OCI-LY1 (cell line): ENCODE results near the gene MFRP.

Experiments used
- CTCF ChIP-seq: fragments of 200-600 bp; sonication (generic), shearing (Covaris generic); IDR thresholded peaks from 2 replicates; pipeline ENCODE4 v1.5.1; 2017; ENCODE audit warnings: mild to moderate bottlenecking, antibody characterized with exemption, low read length, moderate library complexity, mixed read lengths
- EZH2 ChIP-seq: fragments of 200-600 bp; sonication (generic), shearing (Covaris generic); IDR thresholded peaks from 2 replicates; pipeline ENCODE4 v1.8.0; 2017; ENCODE audit warnings: borderline replicate concordance, mixed run types, mild to moderate bottlenecking, antibody characterized with exemption, low read length, moderate library complexity, mixed read lengths

GRCh38 chr11:119316729-119317591 lies 29.5 kb downstream of the MFRP start, which contains the start of gene MCAM:
- no peak for TF ChIP-seq CTCF
- no peak for TF ChIP-seq EZH2
